Esophagus (tissue), 2 donors: ENCODE measurements around the gene TDRD6. TPM values are rescaled to one million over a fixed set of nuclear protein-coding genes. Genes with fewer than 3 reads are reported as not detected.
A peak's percentile ranks its signal among the peaks of the same experiment; 100 is the strongest.

Experiments used
- H3K27ac ChIP-seq, 2 donors: one replicate each; pipeline ENCODE4 v1.5.1; 2013; ENCODE audit warnings: low read depth in 2 of 2, mild to moderate bottlenecking in 2 of 2, inconsistent platforms in 1 of 2, low read length in 1 of 2, moderate library complexity in 1 of 2
- H3K27me3 ChIP-seq, 2 donors: one replicate each; pipeline ENCODE4 v1.6.1; 2013; ENCODE audit warnings: low read length in 2 of 2, control low read depth in 1 of 2, mild to moderate bottlenecking in 1 of 2; ENCODE audit not compliant: insufficient read depth in 2 of 2, control insufficient read depth in 1 of 2
- H3K36me3 ChIP-seq, 2 donors: one replicate each; pipeline ENCODE4 v1.6.1; 2013; ENCODE audit warnings: low read length in 1 of 2; ENCODE audit not compliant: control insufficient read depth in 2 of 2, insufficient read depth in 2 of 2
- H3K4me1 ChIP-seq, 2 donors: one replicate each; pipeline ENCODE4 v1.6.1; 2013; ENCODE audit warnings: low read length in 1 of 2; ENCODE audit not compliant: control insufficient read depth in 2 of 2, insufficient read depth in 2 of 2
- H3K4me3 ChIP-seq, 2 donors: one replicate each; pipeline ENCODE4 v1.5.1; 2013; ENCODE audit warnings: low read length in 2 of 2, mild to moderate bottlenecking in 2 of 2, low read depth in 1 of 2, moderate library complexity in 1 of 2
- H3K9me3 ChIP-seq, 2 donors: one replicate each; pipeline ENCODE4 v1.6.1; 2013; ENCODE audit warnings: mild to moderate bottlenecking in 2 of 2, low read depth in 1 of 2, low read length in 1 of 2, moderate library complexity in 1 of 2; ENCODE audit not compliant: control insufficient read depth in 2 of 2, insufficient read depth in 1 of 2
- WGBS, 2 donors: extraction: QIAGEN DNeasy Blood & Tissue Kit; methylation state at CpG; one replicate each; pipeline ENCODE4 v1.1.7; 2013; 5-methylcytosine and 5-hydroxymethylcytosine counted together
- polyA plus RNA-seq, 2 donors: library from polyadenylated mRNA; stranded (reverse); fragments of 200-250 nt; gene quantifications; one replicate each; pipeline ENCODE4 v1.2.3, GENCODE V29; 2013
- donor health status: healthy with polysubstance abuse.
- donor health status: Bipolar disorder and iron deficiency.

TDRD6 gene
- polyA plus RNA-seq, 2 donors: 0.11 to 0.41 TPM

GRCh38 chr6:46651816-46652215 is 35.9 kb upstream of the TDRD6 start:
- H3K36me3 ChIP-seq: no peaks in the 10 kb centered on the region
- H3K4me3 ChIP-seq: peak overlapping the region in 1 of 2 donors; percentile 90
- H3K27me3 ChIP-seq: no peaks in the 10 kb centered on the region
- no peaks in the 10 kb centered on the region for H3K9me3 ChIP-seq
- 11 to 17% methylated on average over 8 of the region's 8 CpGs for WGBS, 2 donors
- H3K4me1 ChIP-seq: no peaks in the 10 kb centered on the region
- no peak overlapping the region for H3K27ac ChIP-seq

- Histone ChIP-seq H3K9me3 (no peaks in the 10 kb centered on the region), H3K27ac (peak overlapping the region; percentile 64 to 69), H3K4me3 (peak overlapping the region; percentile 84 to 90), H3K4me1 (no peaks in the 10 kb centered on the region), H3K36me3 (no peaks in the 10 kb centered on the region), H3K27me3 (no peaks in the 10 kb centered on the region)
- WGBS, 2 donors: 1 to 3% methylated on average over 6 of the region's 6 CpGs
These were observed 35.5 kb upstream of the TDRD6 start for GRCh38 chr6:46652232-46652602.

- H3K27me3 ChIP-seq: no peaks in the 10 kb centered on the region
These were observed 34.9 kb upstream of the TDRD6 start, which contains the start of the genes CYP39A1 and SLC25A27 for GRCh38 chr6:46652603-46653438. TSS of gene CYP39A1 (minus strand) at chr6:46652818. CDS start at chr6:46652582, 236 bp downstream. TSS of gene SLC25A27 (plus strand) at chr6:46652975. CDS start at chr6:46653193, 218 bp downstream.

GRCh38 chr6:46653439-46654195 is 34.1 kb upstream of the TDRD6 start:
- no peaks in the 10 kb centered on the region for H3K9me3 ChIP-seq
- WGBS, 2 donors: 19 to 21% methylated on average over 10 of the region's 10 CpGs

More at GRCh38 chr6:46652603-46653438, 34.9 kb upstream of the TDRD6 start, which contains the start of the genes CYP39A1 and SLC25A27:
- Histone ChIP-seq H3K36me3 (no peaks in the 10 kb centered on the region), H3K9me3 (no peaks in the 10 kb centered on the region), H3K4me3 (peak within 1 kb of the TSS; percentile 84 to 90), H3K27ac (peak within 1 kb of the TSS; percentile 64 to 80), H3K4me1 (no peaks in the 10 kb centered on the region)
- 0 to 1% methylated on average over 58 to 72 of the region's 72 CpGs for WGBS, 2 donors

GRCh38 chr6:46655803-46656202 is 31.9 kb upstream of the TDRD6 start:
- H3K4me1 ChIP-seq: no peaks in the 10 kb centered on the region
- no peak overlapping the region for H3K4me3 ChIP-seq
- H3K36me3 ChIP-seq: no peaks in the 10 kb centered on the region
- no peaks in the 10 kb centered on the region for H3K27me3 ChIP-seq
- 71 to 85% methylated on average over 6 of the region's 6 CpGs for WGBS, 2 donors
- H3K27ac ChIP-seq: no peak overlapping the region
- no peaks in the 10 kb centered on the region for H3K9me3 ChIP-seq

More at GRCh38 chr6:46653439-46654195, 34.1 kb upstream of the TDRD6 start:
- H3K4me1 ChIP-seq: no peaks in the 10 kb centered on the region
- no peaks in the 10 kb centered on the region for H3K27me3 ChIP-seq
- H3K4me3 ChIP-seq: peak overlapping the region; percentile 84 to 90
- H3K36me3 ChIP-seq: no peaks in the 10 kb centered on the region
- peak overlapping the region in 1 of 2 donors; percentile 80 for H3K27ac ChIP-seq

- Histone ChIP-seq H3K9me3 (no peaks in the 10 kb centered on the region), H3K27ac (no peak overlapping the region), H3K4me3 (no peak overlapping the region), H3K4me1 (no peaks in the 10 kb centered on the region), H3K27me3 (no peaks in the 10 kb centered on the region), H3K36me3 (no peaks in the 10 kb centered on the region)
These were observed 30.0 kb upstream of the TDRD6 start for GRCh38 chr6:46657642-46658041.

GRCh38 chr6:46661483-46661882 is 26.2 kb upstream of the TDRD6 start:
- Histone ChIP-seq H3K4me1 (no peaks in the 10 kb centered on the region), H3K36me3 (no peaks in the 10 kb centered on the region), H3K27me3 (no peaks in the 10 kb centered on the region), H3K4me3 (no peak overlapping the region), H3K27ac (no peak overlapping the region), H3K9me3 (no peaks in the 10 kb centered on the region)
- 86 to 88% methylated on average over 2 of the region's 2 CpGs for WGBS, 2 donors

- H3K4me1 ChIP-seq: no peaks in the 10 kb centered on the region
- WGBS, 2 donors: 94 to 96% methylated on average over 2 of the region's 2 CpGs
- no peak overlapping the region for H3K27ac ChIP-seq
These were observed 20.3 kb upstream of the TDRD6 start for GRCh38 chr6:46667377-46667776.

GRCh38 chr6:46674410-46674809 is 13.3 kb upstream of the TDRD6 start:
- H3K27me3 ChIP-seq: no peaks in the 10 kb centered on the region
- H3K4me1 ChIP-seq: no peaks in the 10 kb centered on the region
- H3K27ac ChIP-seq: no peak overlapping the region
- WGBS, 2 donors: 88 to 94% methylated on average over 1 of the region's 1 CpG
- H3K4me3 ChIP-seq: no peak overlapping the region
- H3K9me3 ChIP-seq: no peaks in the 10 kb centered on the region
- H3K36me3 ChIP-seq: peaks cover 0 to 7% of the 10 kb centered on the region in 2 donors

More at GRCh38 chr6:46667377-46667776, 20.3 kb upstream of the TDRD6 start:
- no peak overlapping the region for H3K4me3 ChIP-seq
- H3K36me3 ChIP-seq: peaks cover 0 to 8% of the 10 kb centered on the region in 2 donors
- H3K27me3 ChIP-seq: no peaks in the 10 kb centered on the region
- H3K9me3 ChIP-seq: no peaks in the 10 kb centered on the region
